HEK293T (cell line): ENCODE measurements around the gene SLC25A1.

Source experiments
- CTCF ChIA-PET: fragments of 350-600 bp; formaldehyde crosslinking; extraction: SDS; loops from one replicate; lab custom pipeline; 2021; ENCODE audit warnings: antibody characterized with exemption, inconsistent platforms; lab: Yijun Ruan, JAX
- POLR2A ChIA-PET: fragments of 350-600 bp; formaldehyde crosslinking; extraction: SDS; loops from one replicate; lab custom pipeline; 2020; ENCODE audit warnings: antibody characterized with exemption, inconsistent platforms; lab: Yijun Ruan, JAX
- DNase-seq: peaks from one replicate; pipeline ENCODE4 v3.0.0; 2012; ENCODE audit warnings: mixed read lengths; ENCODE audit errors: extremely low spot score
- ARNT ChIP-seq: fragments of 450-650 bp; IDR thresholded peaks from 2 replicates; pipeline ENCODE4 v1.6.1; 2017; ENCODE audit warnings: mild to moderate bottlenecking
- BHLHE40 ChIP-seq: fragments of 450-650 bp; IDR thresholded peaks from 2 replicates; pipeline ENCODE4 v1.6.1; 2016; ENCODE audit warnings: mild to moderate bottlenecking, moderate library complexity, borderline replicate concordance
- CTBP1 ChIP-seq: fragments of 450-650 bp; IDR thresholded peaks from 2 replicates; pipeline ENCODE4 v1.6.1; 2016; ENCODE audit warnings: borderline replicate concordance
- ELF4 ChIP-seq: fragments of 450-650 bp; IDR thresholded peaks from 2 replicates; pipeline ENCODE4 v1.6.1; 2017; ENCODE audit warnings: antibody characterized with exemption
- FOXA1 ChIP-seq: fragments of 450-650 bp; IDR thresholded peaks from 2 replicates; pipeline ENCODE4 v1.6.1; 2016; ENCODE audit warnings: mild to moderate bottlenecking
- FOXK2 ChIP-seq: fragments of 450-650 bp; IDR thresholded peaks from 2 replicates; pipeline ENCODE4 v1.6.1; 2016; ENCODE audit warnings: mild to moderate bottlenecking
- FOXM1 ChIP-seq: fragments of 450-650 bp; IDR thresholded peaks from 2 replicates; pipeline ENCODE4 v1.6.1; 2017; ENCODE audit warnings: mild to moderate bottlenecking, borderline replicate concordance
- HDGF ChIP-seq: fragments of 450-650 bp; IDR thresholded peaks from 2 replicates; pipeline ENCODE4 v1.6.1; 2017; ENCODE audit warnings: antibody characterized with exemption, borderline replicate concordance
- L3MBTL2 ChIP-seq: fragments of 450-650 bp; conservative IDR thresholded peaks from 2 replicates; pipeline ENCODE4 v1.6.1; 2016; ENCODE audit warnings: mild to moderate bottlenecking
- LEF1 ChIP-seq: fragments of 450-650 bp; IDR thresholded peaks from 2 replicates; pipeline ENCODE4 v1.6.1; 2017; ENCODE audit warnings: mild to moderate bottlenecking, borderline replicate concordance
- NFRKB ChIP-seq: fragments of 450-650 bp; IDR thresholded peaks from 2 replicates; pipeline ENCODE4 v1.6.1; 2016; ENCODE audit warnings: mild to moderate bottlenecking, moderate library complexity
- SP1 ChIP-seq: fragments of 450-650 bp; IDR thresholded peaks from 2 replicates; pipeline ENCODE4 v1.6.1; 2017
- SUZ12 ChIP-seq: fragments of 450-650 bp; IDR thresholded peaks from 2 replicates; pipeline ENCODE4 v1.6.1; 2016; ENCODE audit warnings: mild to moderate bottlenecking
- TARDBP ChIP-seq: fragments of 450-650 bp; IDR thresholded peaks from 2 replicates; pipeline ENCODE4 v1.6.1; 2016
- ZNF384 ChIP-seq: fragments of 450-650 bp; IDR thresholded peaks from 2 replicates; pipeline ENCODE4 v1.6.1; 2016
- TF ChIP-seq, protein P1 (sequence below): fragments of 450-650 bp; IDR thresholded peaks from 2 replicates; pipeline ENCODE4 v1.6.1; 2016

SLC25A1 gene

DNA sequence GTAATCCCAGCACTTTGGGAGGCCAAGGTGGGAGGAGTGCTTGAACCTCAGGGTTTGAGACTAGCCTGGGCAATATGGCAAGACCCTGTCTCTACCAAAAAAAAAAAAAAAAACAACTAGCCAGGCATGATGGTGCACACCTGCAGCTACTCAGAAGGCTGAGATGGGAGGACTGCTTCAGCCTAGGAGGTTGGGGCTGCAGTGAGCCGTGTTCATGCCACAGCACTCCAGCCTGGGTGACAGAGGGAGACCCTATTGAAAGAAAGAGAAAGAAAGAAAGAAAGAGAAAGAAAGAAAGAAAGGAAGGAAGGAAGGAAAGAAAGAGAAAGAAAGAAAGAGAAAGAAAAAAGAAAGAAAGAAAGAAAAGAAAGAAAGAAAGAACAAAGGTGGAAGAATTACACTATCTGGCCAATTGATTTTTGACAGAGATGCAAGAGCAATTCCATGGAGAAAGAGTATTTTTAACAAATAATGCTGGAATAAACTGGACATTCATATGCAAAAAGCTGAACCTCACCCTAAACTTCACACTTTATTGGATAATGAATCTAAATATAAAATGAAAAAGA, 33.9 kb upstream of the SLC25A1 start:
- ChIA-PET CTCF (no interaction called here), POLR2A (no interaction called here)
- no peak for DNase-seq
- TF ChIP-seq FOXK2 = no peak
- no peak for TF ChIP-seq FOXA1
- no peak for TF ChIP-seq LEF1
- no peak for TF ChIP-seq ARNT
- TF ChIP-seq BHLHE40 = no peak

DNA sequence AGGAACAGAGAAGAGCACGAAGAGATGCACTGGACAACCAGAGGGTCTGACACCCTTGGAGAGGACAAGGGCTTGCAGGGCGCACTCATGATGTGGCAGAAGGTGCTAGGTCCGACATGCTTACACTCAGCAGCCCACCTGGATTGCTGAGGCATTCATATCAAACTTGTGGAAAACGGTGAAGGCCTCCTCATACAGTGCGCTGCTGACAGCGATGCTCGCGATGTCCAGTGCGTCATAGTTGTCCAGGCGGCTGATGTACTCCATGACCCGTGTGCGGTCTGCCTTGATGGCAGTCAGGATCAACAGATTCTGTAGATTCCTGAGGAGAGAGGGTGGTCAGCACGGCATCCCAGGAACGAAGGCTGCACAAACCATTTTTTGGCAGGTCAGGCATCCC, 31.7 kb upstream of the SLC25A1 start:
- CTCF ChIA-PET = no interaction called here
- POLR2A ChIA-PET = no interaction called here
- TF ChIP-seq BHLHE40 = no peak
- no peak for TF ChIP-seq HDGF
- TF ChIP-seq SUZ12 = no peak
- TF ChIP-seq CTBP1 = no peak
- no peak for TF ChIP-seq ARNT
- TF ChIP-seq LEF1 = no peak
- TF ChIP-seq ELF4 = no peak
- no peak for TF ChIP-seq SP1
- TF ChIP-seq L3MBTL2 = no peak
- no peak for TF ChIP-seq NFRKB
- TF ChIP-seq TARDBP = no peak
- no peak for TF ChIP-seq FOXA1
- TF ChIP-seq ZNF384 = no peak
- TF ChIP-seq, protein P1, sequence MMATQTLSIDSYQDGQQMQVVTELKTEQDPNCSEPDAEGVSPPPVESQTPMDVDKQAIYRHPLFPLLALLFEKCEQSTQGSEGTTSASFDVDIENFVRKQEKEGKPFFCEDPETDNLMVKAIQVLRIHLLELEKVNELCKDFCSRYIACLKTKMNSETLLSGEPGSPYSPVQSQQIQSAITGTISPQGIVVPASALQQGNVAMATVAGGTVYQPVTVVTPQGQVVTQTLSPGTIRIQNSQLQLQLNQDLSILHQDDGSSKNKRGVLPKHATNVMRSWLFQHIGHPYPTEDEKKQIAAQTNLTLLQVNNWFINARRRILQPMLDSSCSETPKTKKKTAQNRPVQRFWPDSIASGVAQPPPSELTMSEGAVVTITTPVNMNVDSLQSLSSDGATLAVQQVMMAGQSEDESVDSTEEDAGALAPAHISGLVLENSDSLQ = no peak
- no peak for TF ChIP-seq FOXK2
- no peak for TF ChIP-seq FOXM1

GRCh38 chr22:19208287-19208847, 29.8 kb upstream of the SLC25A1 start:
- CTCF ChIA-PET = no interaction called here
- no peak for TF ChIP-seq NFRKB
- TF ChIP-seq, protein P1 = peak; percentile 56
- no peak for DNase-seq
- POLR2A ChIA-PET = interaction anchor here (0.6 kb wide), 1 partner anchor 318 kb away, joined by 3 read pairs; no protein-coding TSS in a partner anchor

More for the DNA sequence above, 31.7 kb upstream of the SLC25A1 start:
- no peak for DNase-seq

- CTCF ChIA-PET = no interaction called here
- DNase-seq = no peak
Measured at GRCh38 chr22:19207884-19208283, 29.3 kb upstream of the SLC25A1 start.

GRCh38 chr22:19207401-19207808, 28.9 kb upstream of the SLC25A1 start:
- ChIA-PET POLR2A (no interaction called here), CTCF (no interaction called here)
- no peak for DNase-seq
- TF ChIP-seq FOXM1 = no peak
- TF ChIP-seq HDGF = no peak
- no peak for TF ChIP-seq ARNT
- TF ChIP-seq NFRKB = no peak
- no peak for TF ChIP-seq L3MBTL2
- TF ChIP-seq CTBP1 = no peak
- no peak for TF ChIP-seq FOXK2
- TF ChIP-seq, protein P1 = no peak
- no peak for TF ChIP-seq ZNF384
- no peak for TF ChIP-seq SP1
- TF ChIP-seq LEF1 = no peak
- TF ChIP-seq BHLHE40 = no peak
- TF ChIP-seq ELF4 = no peak
- no peak for TF ChIP-seq FOXA1
- TF ChIP-seq TARDBP = no peak

More at GRCh38 chr22:19207884-19208283, 29.3 kb upstream of the SLC25A1 start:
- no peak for TF ChIP-seq L3MBTL2
- TF ChIP-seq NFRKB = no peak
- no peak for TF ChIP-seq HDGF
- TF ChIP-seq LEF1 = no peak
- no peak for TF ChIP-seq SP1
- TF ChIP-seq ELF4 = no peak
- no peak for TF ChIP-seq FOXA1
- no peak for TF ChIP-seq FOXK2
- no peak for TF ChIP-seq ARNT
- TF ChIP-seq BHLHE40 = no peak
- no peak for TF ChIP-seq TARDBP
- no peak for TF ChIP-seq FOXM1
- no peak for TF ChIP-seq SUZ12
- TF ChIP-seq CTBP1 = no peak
- TF ChIP-seq, protein P1 = no peak
- POLR2A ChIA-PET = interaction anchor here (0.6 kb wide), 1 partner anchor 319 kb away, joined by 3 read pairs; no protein-coding TSS in a partner anchor

- POLR2A ChIA-PET = interaction anchor here (1.5 kb wide), 1 partner anchor 86 kb away, joined by 4 read pairs; the partner anchor contains the start of gene CLTCL1
- CTCF ChIA-PET = interaction anchor here (2.2 kb wide), 1 partner anchor 27 kb away, joined by 5 read pairs; no protein-coding TSS in a partner anchor
- TF ChIP-seq SUZ12 (no peak), FOXK2 (no peak), LEF1 (no peak), FOXM1 (no peak), ZNF384 (no peak), NFRKB (no peak), ELF4 (no peak), FOXA1 (no peak), ARNT (no peak), L3MBTL2 (no peak), BHLHE40 (no peak)
- DNase-seq = no peak
Measured at GRCh38 chr22:19206287-19206686, 27.8 kb upstream of the SLC25A1 start.
